IPS DF 4.7 (cell line): ENCODE measurements around the gene PLCB1.
A peak's percentile ranks its signal among the peaks of the same experiment; 100 is the strongest.

Experiments
- DNase-seq: peaks from one replicate; pipeline ENCODE4 v3.0.0-alpha.2; 2013; ENCODE audit warnings: low spot score; ENCODE audit errors: extremely low read depth

Gene PLCB1

GRCh38 chr20:8244637-8245036, 112.6 kb downstream of the PLCB1 start:
- no peak for DNase-seq

DNA sequence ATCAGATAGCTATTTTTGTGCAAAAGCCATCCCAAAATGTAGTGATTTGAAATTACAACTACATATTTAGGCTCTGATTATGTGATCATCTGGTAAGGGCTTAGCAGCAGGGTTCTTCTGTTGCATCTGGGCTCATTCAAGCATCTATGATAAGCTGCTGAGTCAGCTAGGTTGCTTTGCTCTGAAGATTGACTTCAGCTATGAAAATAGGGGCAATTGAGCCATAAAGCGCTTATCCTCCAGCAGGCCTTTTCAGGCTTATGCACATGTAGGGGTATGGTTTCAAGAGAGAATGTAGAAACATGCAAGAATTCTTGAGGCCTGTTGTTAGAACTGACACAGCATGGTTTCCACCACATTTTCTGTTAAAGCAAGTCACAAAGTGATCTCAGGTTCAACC, 114.1 kb downstream of the PLCB1 start:
- DNase-seq = peak; percentile 7

DNA sequence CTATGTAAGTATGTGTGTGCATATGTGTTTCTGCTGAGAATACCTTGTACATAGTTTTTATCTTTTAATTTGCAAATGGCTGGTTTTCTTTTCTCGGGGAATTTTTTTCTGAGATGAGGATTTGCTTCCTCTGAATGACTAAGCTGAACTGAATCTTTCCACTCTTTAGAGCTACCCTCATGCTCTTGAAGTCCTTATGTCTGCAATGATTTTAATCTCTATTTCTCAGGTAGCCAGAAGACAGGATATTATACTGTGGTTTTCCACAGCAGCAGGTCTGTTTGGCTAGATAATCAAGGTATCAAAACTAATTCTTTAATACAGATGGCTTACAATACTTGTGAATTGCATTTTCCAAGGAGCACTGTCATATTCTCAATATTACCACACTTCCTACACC, 114.7 kb downstream of the PLCB1 start:
- DNase-seq = no peak

- DNase-seq = no peak
Measured at GRCh38 chr20:8248051-8248450, 116.0 kb downstream of the PLCB1 start.

DNA sequence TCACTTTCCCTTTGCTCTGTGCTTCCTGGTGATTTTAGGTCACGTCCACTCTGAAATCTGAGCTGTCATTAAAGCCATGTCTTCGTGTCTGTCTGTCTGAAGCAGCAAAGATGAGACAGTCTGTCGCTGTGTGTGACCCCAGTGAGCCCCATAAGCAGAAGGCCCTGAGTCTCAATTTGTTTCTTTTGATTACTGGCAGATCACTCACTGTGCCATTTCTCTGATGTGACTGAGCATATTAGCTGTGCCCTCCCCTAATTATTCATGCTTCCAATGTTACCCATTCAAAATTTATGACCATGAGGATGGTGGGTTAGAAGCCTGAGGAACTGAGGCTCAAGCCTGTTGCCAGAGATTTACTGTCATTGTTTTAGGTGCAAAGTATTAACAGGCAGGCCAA, 117.6 kb downstream of the PLCB1 start:
- DNase-seq = no peak

GRCh38 chr20:8250539-8251200, 118.6 kb downstream of the PLCB1 start:
- no peak for DNase-seq

- no peak for DNase-seq
Measured at GRCh38 chr20:8251201-8251575, 119.1 kb downstream of the PLCB1 start.

GRCh38 chr20:8254911-8255582, 123.0 kb downstream of the PLCB1 start:
- DNase-seq = no peak

GRCh38 chr20:8255945-8256632, 124.0 kb downstream of the PLCB1 start:
- DNase-seq = no peak

- DNase-seq = no peak
Measured at GRCh38 chr20:8260837-8261251, 128.8 kb downstream of the PLCB1 start.

- no peak for DNase-seq
Measured at GRCh38 chr20:8262721-8263120, 130.7 kb downstream of the PLCB1 start.

- no peak for DNase-seq
Measured at GRCh38 chr20:8265588-8265987, 133.5 kb downstream of the PLCB1 start.

GRCh38 chr20:8267009-8267408, 134.9 kb downstream of the PLCB1 start:
- DNase-seq = no peak

- DNase-seq = no peak
Measured at GRCh38 chr20:8271727-8272126, 139.7 kb downstream of the PLCB1 start.

DNA sequence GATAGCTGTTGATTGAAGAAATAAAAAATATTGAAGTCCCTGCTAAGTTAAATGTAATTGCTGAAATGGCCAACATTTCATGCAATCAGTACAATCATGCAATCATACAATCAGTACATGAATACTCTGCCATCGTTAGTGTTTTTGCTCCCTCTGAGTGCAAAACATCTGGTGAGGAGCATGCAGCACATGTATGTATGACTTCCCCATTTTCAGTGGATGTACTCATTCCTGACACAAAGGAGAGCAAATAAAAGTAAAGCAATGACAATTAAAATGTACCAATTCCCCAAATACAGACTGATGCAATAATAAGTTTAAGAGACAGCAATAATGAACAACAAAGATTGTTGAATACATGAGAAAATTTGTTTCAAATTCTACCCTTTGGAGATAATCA, 140.7 kb downstream of the PLCB1 start:
- DNase-seq = no peak

- DNase-seq = no peak
Measured at GRCh38 chr20:8284902-8285301, 152.8 kb downstream of the PLCB1 start.

- DNase-seq = no peak
Measured at GRCh38 chr20:8287340-8287739, 155.3 kb downstream of the PLCB1 start.

DNA sequence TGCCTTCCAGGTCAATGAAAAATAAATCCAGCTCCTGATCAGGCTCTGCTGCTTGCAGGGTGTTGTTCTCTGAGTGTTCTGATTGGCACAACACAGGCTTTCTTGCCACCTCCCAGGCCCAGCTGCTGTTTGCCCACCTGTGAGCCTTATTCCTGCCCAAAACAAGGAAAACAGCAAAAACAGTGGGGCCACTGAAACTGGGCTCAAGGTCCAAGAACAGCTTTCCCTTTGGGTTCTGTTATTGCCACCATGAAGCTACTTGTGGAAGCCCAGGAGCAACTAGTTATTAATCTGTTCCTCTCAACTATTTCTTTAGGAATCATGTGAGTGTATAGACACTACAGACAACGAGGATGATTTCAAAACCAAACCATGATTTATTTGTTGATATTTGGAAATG, 159.1 kb downstream of the PLCB1 start:
- DNase-seq = no peak

DNA sequence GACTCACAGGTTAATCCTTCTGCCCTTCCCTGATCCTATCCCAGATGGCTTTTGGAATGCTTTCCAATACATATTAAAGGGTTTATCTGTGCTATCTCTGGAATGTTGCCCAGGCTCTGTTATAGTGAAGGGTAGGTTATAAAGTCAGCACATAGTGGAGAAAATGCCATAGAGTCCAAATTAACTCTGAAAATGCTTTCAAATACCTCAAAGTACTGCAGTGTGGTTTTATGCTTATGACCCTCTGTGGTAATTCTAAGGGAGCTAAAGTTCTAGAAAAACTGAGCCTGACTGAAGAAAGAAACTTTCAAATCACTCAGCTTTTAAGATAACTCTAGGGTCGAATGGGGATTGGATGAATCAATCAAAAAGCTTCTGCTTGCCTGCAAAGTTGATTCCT, 159.8 kb downstream of the PLCB1 start:
- DNase-seq = no peak

- no peak for DNase-seq
Measured at GRCh38 chr20:8292793-8293192, 160.7 kb downstream of the PLCB1 start.

DNA sequence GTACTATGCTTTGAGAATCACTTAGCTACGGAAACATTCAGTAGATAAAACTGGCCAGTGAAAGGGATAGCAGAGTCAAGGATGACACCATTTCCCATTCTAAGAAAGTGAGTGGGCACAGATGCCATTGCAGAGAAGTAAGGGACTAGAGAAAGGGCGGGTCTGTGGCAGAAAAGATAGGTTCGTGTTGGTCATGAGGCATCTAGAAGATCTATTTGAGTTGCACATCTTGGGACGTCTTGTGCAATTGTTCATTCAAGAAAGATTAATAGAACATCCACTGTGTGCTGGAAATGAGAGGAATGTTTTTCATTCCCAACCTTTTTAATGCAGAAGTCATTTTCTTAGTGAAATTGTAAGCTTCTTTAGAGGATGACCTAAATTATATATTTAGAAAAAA, 161.7 kb downstream of the PLCB1 start:
- DNase-seq = no peak

- no peak for DNase-seq
Measured at GRCh38 chr20:8296536-8296935, 164.5 kb downstream of the PLCB1 start.
